ENCODE measurements around the gene RELN. TPM values are rescaled to one million over a fixed set of nuclear protein-coding genes. Genes with fewer than 3 reads are reported as not detected.
"Not testable (repeated sequence)": the region's sequence is repeated elsewhere in the genome, so short reads cannot be mapped to it uniquely, and the experiment has no call there.

RELN gene
- total RNA-seq, 2 donors from 2014 or later, result not detected

DNA sequence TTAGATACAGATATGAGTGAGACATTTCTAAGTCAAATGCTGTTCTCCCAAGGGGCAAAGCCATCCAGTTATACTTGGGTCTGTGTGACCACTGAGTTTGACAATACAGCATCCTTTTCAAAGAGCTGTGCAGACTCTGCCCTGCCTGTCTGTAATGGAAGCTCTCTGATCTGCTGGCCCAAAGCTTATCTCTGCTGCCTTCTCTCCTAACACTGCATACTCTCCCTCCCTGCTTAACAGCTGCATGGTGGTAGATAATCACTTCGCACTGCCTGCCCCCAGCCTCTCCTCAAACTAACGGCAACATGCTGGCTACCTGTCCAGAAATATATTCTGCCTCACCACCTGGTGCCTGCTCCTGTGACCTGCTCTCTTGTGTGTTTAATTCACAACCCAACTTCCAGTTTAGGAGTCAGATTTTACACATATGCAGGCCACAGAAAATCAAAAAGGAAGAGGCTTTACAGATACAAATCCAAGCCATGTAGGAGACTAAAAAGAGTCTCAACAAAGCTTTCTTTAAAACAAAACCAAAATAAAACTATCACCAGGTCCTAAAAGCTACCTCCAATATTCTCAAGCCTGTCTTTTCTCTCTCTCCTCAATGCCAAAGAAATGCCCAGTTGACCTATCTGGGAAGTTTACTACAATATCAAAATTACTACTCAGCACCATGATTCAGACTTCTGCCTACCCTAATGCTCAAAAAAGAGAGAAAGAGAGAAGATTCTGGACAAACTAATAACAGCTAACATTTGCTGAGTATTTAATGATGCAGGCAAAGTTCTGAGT, 145.6 kb downstream of the RELN start:
- Mint-ChIP-seq H3K4me1 (no peaks in the 10 kb centered on the region), H3K4me3 (no peak overlapping the region), H3K9me3 (peaks cover 3% of the 10 kb centered on the region), H3K27me3 (no peaks in the 10 kb centered on the region), H3K36me3 (ENCODE audit: low read depth) (no peaks in the 10 kb centered on the region), H3K27ac (no peak overlapping the region)
- no peak for ATAC-seq (replicated peaks)

DNA sequence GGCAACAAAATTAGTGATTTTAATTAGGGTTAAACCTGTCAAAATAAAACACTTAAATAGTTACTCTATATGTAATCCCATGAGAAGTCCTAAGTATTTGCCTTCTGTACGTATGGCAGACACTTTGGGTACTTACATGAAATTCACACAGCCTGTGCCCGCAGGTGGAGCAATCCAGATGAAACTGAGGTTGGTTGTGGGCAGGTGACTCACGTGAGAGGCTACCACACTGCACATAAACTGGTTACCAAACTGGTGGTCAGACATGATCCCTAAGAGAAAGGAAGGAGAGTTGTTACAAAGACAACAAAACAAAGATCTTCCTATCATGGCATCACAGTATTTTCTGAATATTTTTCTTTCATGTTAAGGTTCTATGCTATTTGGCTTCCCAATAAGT, 156.1 kb downstream of the RELN start:
- Mint-ChIP-seq H3K4me3 (no peak overlapping the region), H3K27ac (no peak overlapping the region), H3K36me3 (ENCODE audit: low read depth) (no peaks in the 10 kb centered on the region), H3K27me3 (peaks cover 10% of the 10 kb centered on the region), H3K9me3 (peaks cover 3% of the 10 kb centered on the region), H3K4me1 (no peaks in the 10 kb centered on the region)
- no peak for ATAC-seq (replicated peaks)

DNA sequence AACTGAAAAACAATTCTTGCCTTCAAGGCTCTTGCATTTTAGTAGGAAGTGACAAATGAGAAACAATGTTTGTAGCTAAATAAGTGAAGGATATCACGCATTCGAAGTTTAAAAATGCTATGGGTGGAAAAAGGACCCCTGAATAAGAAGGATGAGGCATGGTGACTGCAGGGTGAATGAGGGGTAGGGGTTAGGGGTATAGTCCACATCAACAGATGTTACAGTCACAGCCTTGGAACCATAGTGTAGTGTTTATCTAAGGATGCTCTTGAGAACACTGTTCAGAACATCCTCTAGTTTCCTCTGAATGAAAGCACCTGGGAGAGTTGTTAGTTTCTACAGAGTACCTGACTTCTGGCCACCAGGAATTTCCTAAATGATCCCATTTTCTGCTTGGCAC, 157.0 kb downstream of the RELN start:
- ATAC-seq (replicated peaks), result no peak
- no peaks in the 10 kb centered on the region for H3K4me1 Mint-ChIP-seq
- no peak overlapping the region for H3K4me3 Mint-ChIP-seq
- peaks cover 14% of the 10 kb centered on the region for H3K27me3 Mint-ChIP-seq
- H3K27ac Mint-ChIP-seq, result no peak overlapping the region
- H3K9me3 Mint-ChIP-seq, result peaks cover 3% of the 10 kb centered on the region
- H3K36me3 Mint-ChIP-seq (ENCODE audit: low read depth), result no peaks in the 10 kb centered on the region

DNA sequence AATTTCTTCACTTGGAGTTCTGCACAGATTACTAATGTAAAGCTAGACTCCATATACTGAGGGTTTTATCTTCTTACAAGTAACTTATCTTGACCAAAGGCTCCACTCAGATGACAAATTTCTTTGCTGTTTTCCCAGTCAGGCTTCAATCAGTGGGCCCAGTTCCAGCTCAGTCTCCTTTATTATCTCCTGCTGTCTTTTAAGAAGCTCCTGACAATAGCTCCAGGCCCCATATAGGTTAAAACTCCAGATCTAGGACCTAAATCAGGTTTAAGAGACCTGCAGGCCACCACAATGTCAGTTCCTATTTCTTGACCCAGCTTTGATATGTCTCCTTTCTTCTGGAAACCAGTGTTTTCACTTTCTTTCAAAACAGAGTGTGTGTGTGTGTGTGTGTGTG, 165.2 kb downstream of the RELN start:
- H3K27ac Mint-ChIP-seq, result no peak overlapping the region
- H3K4me1 Mint-ChIP-seq, result no peaks in the 10 kb centered on the region
- H3K9me3 Mint-ChIP-seq, result no peaks in the 10 kb centered on the region
- H3K4me3 Mint-ChIP-seq, result no peak overlapping the region
- no peaks in the 10 kb centered on the region for H3K36me3 Mint-ChIP-seq (ENCODE audit: low read depth)
- no peak for ATAC-seq (replicated peaks)
- H3K27me3 Mint-ChIP-seq, result peaks cover 14% of the 10 kb centered on the region

DNA sequence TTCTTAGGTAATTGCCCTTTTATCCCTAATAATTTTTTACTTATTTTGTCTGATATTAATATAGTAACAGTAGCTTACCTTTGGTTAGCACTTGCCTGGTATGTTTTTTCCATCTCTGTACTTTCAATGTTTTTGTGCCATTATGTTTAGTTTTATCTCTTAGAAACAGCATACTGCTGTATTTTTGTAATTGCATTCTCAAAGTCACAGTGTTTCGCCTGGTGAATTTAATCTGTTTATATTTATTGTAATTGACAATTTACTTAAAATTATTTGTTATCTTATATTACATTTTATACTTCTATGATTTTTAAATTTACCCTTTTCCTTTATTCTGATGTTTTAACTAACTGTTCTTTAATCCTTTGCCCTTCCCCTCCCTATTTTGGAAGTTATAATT, 166.4 kb downstream of the RELN start:
- Mint-ChIP-seq H3K36me3 (ENCODE audit: low read depth) (no peaks in the 10 kb centered on the region), H3K27me3 (peaks cover 9% of the 10 kb centered on the region), H3K27ac (no peak overlapping the region), H3K9me3 (no peaks in the 10 kb centered on the region), H3K4me1 (no peaks in the 10 kb centered on the region), H3K4me3 (no peak overlapping the region)
- ATAC-seq (replicated peaks), result no peak

DNA sequence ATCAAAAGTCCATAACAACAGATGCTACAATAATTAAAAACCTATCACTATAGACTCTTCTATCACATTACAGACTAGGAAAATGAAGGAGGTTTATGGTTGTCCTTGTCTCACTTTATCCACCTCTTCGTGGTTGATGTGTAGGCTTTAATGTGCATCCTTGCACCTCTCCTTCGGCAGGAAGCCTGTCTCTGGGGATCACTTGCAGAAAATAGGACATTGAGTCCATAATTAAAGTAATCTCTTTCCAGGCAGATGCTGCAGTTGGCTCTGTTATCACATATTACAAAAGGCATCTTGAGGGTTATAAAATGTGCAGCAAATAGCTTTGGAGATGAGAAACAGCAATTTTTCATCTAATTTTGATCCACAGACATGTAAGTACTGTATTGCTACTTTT, 168.4 kb downstream of the RELN start:
- no peak overlapping the region for H3K4me3 Mint-ChIP-seq
- no peaks in the 10 kb centered on the region for H3K9me3 Mint-ChIP-seq
- H3K27me3 Mint-ChIP-seq, result peaks cover 13% of the 10 kb centered on the region
- no peak overlapping the region for H3K27ac Mint-ChIP-seq
- H3K36me3 Mint-ChIP-seq (ENCODE audit: low read depth), result no peaks in the 10 kb centered on the region
- no peak for ATAC-seq (replicated peaks)
- H3K4me1 Mint-ChIP-seq, result no peaks in the 10 kb centered on the region

DNA sequence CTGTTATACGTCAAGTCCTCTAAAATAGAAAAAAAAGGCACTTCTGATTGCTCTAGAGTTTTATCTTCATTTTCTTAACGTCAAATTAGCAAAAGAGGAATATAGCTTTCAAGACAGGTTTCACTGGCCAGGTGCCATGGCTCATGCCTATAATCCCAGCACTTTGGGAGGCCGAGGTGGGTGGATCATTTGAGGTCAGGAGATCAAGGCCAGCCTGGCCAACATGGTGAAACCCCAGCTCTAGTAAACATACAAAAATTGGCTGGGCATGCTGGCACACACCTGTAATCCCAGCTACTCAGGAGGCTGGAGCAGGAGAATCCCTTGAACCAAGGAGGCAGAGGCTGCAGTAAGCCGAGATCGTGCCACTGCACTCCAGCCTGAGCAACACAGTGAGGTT, 173.5 kb downstream of the RELN start:
- ATAC-seq (replicated peaks); H3K4me3 Mint-ChIP-seq; H3K9me3 Mint-ChIP-seq; H3K27me3 Mint-ChIP-seq; H3K36me3 Mint-ChIP-seq (ENCODE audit: low read depth); H3K4me1 Mint-ChIP-seq; H3K27ac Mint-ChIP-seq: not testable (repeated sequence)

DNA sequence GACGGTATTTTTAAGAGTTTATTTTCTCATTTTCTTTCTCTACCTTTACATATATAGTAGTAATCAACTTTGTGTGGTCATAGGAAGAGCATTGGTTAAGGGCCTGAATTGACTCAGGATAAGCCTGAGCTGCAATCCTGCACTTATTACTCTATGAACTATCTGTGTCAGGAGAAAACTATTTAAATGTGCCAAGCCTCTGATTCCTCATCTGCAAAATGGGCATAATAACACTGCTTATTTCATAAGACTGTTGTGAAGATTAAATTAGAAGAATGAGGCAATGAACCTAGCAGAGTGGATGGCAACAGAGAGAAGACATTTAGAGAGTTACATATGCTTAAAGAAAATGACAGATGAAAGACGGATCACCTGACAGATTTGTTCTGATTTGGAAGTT, 175.5 kb downstream of the RELN start:
- H3K36me3 Mint-ChIP-seq (ENCODE audit: low read depth), result no peaks in the 10 kb centered on the region
- no peak overlapping the region for H3K4me3 Mint-ChIP-seq
- H3K9me3 Mint-ChIP-seq, result no peaks in the 10 kb centered on the region
- H3K27me3 Mint-ChIP-seq, result peaks cover 4% of the 10 kb centered on the region
- no peak overlapping the region for H3K27ac Mint-ChIP-seq
- no peak for ATAC-seq (replicated peaks)
- H3K4me1 Mint-ChIP-seq, result peaks cover 10% of the 10 kb centered on the region

DNA sequence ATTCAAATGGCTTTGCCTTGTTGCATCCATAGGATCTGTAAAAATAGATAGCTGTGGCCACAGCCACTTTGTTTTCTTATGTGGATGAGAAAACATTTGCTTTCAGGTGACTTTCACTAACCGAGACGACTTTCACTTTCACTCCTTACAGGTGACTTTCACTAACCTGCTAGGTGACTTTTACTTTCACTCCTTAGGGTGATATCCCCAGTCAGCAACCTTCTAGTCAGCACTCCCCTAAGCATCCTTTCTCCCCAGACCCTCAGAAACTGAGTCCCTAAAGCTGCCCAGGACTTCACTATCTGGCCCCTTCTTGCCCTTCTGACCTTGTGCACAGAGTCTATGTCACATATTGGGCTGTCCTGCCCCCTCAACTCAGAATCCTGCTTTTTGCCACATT, 177.5 kb downstream of the RELN start:
- Mint-ChIP-seq H3K4me3 (no peak overlapping the region), H3K4me1 (peaks cover 10% of the 10 kb centered on the region), H3K27me3 (peaks cover 1% of the 10 kb centered on the region), H3K36me3 (ENCODE audit: low read depth) (no peaks in the 10 kb centered on the region), H3K27ac (no peak overlapping the region), H3K9me3 (no peaks in the 10 kb centered on the region)
- ATAC-seq (replicated peaks), result no peak

DNA sequence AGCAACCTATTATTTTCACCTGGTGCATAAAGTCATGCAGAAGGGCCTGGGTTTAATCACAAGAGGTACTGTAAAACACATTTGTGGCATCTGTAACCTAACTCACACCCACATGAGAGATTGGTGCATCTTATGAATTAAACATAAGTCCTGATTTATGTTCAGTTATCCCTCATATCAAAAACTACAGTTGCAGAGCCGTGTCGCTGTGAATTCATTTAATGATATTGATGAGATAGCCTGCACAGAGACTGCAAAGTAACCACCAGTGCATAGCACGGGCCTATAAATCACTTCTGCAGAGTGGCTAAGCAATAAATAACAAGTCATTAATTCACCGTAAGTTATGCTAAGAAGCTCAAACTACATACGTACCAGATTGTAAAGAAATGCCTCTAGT, 178.2 kb downstream of the RELN start:
- H3K27me3 Mint-ChIP-seq, result no peaks in the 10 kb centered on the region
- H3K4me3 Mint-ChIP-seq, result no peak overlapping the region
- no peaks in the 10 kb centered on the region for H3K9me3 Mint-ChIP-seq
- no peak for ATAC-seq (replicated peaks)
- no peaks in the 10 kb centered on the region for H3K36me3 Mint-ChIP-seq (ENCODE audit: low read depth)
- H3K4me1 Mint-ChIP-seq, result peaks cover 10% of the 10 kb centered on the region
- H3K27ac Mint-ChIP-seq, result no peak overlapping the region

DNA sequence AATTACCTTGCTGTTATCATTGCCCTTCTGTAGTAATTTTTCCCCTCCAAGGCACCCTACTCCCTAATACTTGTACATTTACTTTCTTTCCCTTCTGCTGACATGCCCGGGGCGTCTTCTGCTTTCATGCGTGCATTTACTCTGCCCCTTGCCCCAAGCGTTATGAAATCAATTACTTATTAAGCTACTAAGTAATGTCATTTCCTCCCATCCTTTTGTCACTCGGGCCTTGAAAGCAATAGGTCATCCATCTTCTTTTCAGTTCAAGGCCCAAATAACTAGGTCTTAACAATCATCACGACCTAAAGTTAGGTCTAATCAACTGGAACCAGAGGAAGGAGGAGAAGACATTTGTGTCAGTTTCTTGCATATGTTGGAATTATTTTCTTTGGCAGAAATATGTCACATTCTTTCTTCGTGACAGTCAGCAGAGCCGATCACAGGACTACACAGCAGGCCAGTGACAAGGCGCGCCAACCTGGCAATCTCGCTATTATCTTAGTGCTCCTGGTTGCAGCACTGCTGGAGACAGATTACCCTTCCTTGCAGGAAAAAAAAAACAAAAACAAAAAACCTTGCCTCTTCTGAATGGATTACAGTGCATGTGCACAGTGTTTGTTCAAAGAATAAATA, 179.2 kb downstream of the RELN start:
- Mint-ChIP-seq H3K27ac (no peak overlapping the region), H3K27me3 (no peaks in the 10 kb centered on the region), H3K36me3 (ENCODE audit: low read depth) (no peaks in the 10 kb centered on the region), H3K9me3 (no peaks in the 10 kb centered on the region), H3K4me1 (peaks cover 10% of the 10 kb centered on the region), H3K4me3 (no peak overlapping the region)
- ATAC-seq (replicated peaks), result no peak

DNA sequence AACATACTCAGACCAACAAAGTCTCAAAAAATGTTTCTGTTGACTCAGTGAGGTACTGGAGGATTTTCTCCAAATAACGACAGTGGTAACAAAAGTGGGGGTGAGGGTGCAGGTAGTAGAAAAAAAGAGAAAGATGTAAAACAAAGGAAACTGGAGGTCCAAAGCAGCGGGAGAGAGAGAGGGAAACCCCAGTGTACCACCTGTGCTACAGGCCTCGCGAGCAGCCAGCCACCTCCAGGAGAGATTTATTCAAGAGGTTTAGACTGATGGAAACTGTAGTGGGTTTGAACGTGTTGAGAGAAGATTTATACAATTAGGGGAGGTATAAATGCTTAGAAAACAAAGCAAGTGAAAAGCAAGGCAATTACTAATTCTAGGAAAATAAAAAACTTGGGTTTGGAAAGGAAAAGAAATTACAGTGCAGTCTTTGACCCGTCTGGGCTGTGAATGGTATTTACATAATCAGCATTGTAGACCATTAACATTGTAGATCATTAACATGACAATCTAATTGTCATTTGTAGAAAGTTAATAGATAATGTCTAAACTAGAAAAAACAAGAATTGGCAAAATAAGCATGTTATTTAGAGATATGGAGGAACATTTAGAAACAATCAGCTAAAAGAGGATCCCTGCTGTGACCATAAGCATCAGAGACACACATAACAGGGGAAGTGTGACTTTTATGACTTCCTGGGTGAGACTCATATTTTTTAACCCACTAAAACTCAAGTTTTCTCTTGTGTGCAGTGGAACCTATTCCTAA, 180.0 kb downstream of the RELN start:
- Mint-ChIP-seq H3K36me3 (ENCODE audit: low read depth) (no peaks in the 10 kb centered on the region), H3K4me3 (no peak overlapping the region), H3K9me3 (no peaks in the 10 kb centered on the region), H3K27ac (no peak overlapping the region), H3K4me1 (peaks cover 10% of the 10 kb centered on the region), H3K27me3 (no peaks in the 10 kb centered on the region)
- no peak for ATAC-seq (replicated peaks)

DNA sequence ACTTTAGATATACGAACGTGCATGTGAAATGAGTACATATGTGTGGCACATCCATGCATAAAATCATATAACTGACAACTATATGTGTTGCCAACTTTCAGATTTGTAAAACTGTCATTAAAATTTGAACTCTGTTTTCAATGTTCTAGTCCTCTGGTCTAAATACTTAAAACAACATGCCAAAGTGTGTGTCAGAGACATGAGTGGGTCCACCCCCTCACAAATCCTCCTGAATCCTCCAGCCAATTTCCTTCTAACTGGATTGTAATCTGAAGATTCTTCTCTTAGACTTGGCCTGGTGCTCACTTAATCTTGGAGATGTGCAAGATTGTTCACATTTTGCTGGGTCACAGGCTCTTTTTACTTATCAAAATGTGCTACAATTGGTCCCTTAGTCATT, 184.1 kb downstream of the RELN start:
- Mint-ChIP-seq H3K4me1 (no peaks in the 10 kb centered on the region), H3K9me3 (no peaks in the 10 kb centered on the region)

DNA sequence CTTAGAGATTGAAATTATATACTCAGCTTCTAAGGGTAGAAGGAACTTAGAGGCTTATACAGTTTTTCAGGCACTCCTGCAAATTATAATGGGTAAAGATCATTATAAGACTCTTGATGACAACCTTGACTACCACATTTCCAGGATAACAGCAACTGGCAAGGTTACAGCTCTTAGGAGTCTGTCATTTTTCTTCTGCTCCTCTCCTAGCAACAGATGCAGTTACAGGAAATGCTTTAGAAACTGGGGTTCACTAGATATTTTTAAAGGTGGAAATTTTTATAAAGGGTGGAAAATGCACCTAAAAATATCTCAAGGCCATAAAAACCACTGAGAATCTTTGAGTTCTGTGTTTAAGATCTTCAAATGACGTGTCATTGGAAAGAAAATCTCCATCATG, 185.8 kb downstream of the RELN start:
- Mint-ChIP-seq H3K27ac (no peak overlapping the region), H3K4me1 (no peaks in the 10 kb centered on the region), H3K4me3 (no peak overlapping the region), H3K36me3 (ENCODE audit: low read depth) (no peaks in the 10 kb centered on the region), H3K9me3 (no peaks in the 10 kb centered on the region), H3K27me3 (no peaks in the 10 kb centered on the region)
- no peak for ATAC-seq (replicated peaks)

More for the DNA sequence above, 184.1 kb downstream of the RELN start:
- Mint-ChIP-seq H3K36me3 (ENCODE audit: low read depth) (no peaks in the 10 kb centered on the region), H3K27ac (no peak overlapping the region), H3K27me3 (no peaks in the 10 kb centered on the region), H3K4me3 (no peak overlapping the region)
- no peak for ATAC-seq (replicated peaks)

DNA sequence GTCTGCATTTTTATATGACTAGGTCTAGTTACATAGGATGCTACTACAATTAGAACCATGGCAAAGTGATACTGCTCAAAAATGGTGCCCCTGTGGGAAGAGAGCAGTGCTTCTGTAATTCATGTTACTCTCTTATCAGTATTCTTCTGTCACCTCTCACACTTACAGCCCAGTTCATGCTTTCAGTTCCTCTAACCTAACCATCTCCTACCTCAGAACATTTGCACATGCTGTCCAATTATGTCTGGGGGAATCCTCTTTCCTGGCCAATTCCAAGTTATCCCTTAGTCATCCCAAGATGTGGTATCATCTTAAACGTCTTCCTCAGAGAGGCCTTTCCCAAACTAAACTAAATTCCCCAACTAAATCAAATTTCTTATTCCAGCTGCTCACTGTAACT, 190.2 kb downstream of the RELN start:
- H3K4me3 Mint-ChIP-seq, result no peak overlapping the region
- no peaks in the 10 kb centered on the region for H3K27me3 Mint-ChIP-seq
- no peak for ATAC-seq (replicated peaks)
- no peaks in the 10 kb centered on the region for H3K36me3 Mint-ChIP-seq (ENCODE audit: low read depth)
- no peaks in the 10 kb centered on the region for H3K4me1 Mint-ChIP-seq
- H3K27ac Mint-ChIP-seq, result no peak overlapping the region
- H3K9me3 Mint-ChIP-seq, result no peaks in the 10 kb centered on the region
